Heart left ventricle (tissue), 13 donors: Measurements from ENCODE around the gene TPD52L1.

Experiments used
- POLR2A ChIP-seq, 2 donors: fragments of 450-650 bp; IDR thresholded peaks; one replicate each; pipeline ENCODE4 v1.6.1; 2017; ENCODE audit warnings: antibody characterized with exemption in 2 of 2, mild to moderate bottlenecking in 2 of 2, moderate library complexity in 2 of 2
- TF ChIP-seq, protein P1 (sequence below), 12 donors: fragments of 200-600 bp; sonication (generic) in 4 of 12; IDR thresholded peaks; one replicate each; pipeline versions ENCODE4 v1.5.0 to v1.8.0; 2018 to 2022; ENCODE audit warnings: antibody characterized with exemption in 12 of 12, mild to moderate bottlenecking in 5 of 12
- donor health status: ischemic (EF 13 %, LVEDD 7.1; RV severe dilation, severe dysfunction).
- donor health status: DM: no; HTN: yes; CAD: no.
- donor health status: DM: no; HTN: no; CAD: no.
- donor health status: ischemic (EF 25% LVEDD 6.9; RV normal size, moderate dysfunction).
- donor health status: ischemic (EF 25% LVEDD 5.7; RV mildly dilated, moderate dysfunction).
- donor health status: ischemic (EF 35%, LVEDD 5.7; RV mildly dilated, moderate dysfunction).
- donor health status: nonischemic (EF 11% LVEDD 7.7; RV severe dilation, severe dysfunction).
- donor health status: DM: yes; HTN: yes; CAD: no.
- donor health status: PGD.
- donor health status: ischemic (EF 29% LVEDD 5.4; RV normal size, mild dysfunction).
- donor health status: nonischemic (EF 23%, LVEDD 6.1; RV moderate dilation, normal function).

DNA sequence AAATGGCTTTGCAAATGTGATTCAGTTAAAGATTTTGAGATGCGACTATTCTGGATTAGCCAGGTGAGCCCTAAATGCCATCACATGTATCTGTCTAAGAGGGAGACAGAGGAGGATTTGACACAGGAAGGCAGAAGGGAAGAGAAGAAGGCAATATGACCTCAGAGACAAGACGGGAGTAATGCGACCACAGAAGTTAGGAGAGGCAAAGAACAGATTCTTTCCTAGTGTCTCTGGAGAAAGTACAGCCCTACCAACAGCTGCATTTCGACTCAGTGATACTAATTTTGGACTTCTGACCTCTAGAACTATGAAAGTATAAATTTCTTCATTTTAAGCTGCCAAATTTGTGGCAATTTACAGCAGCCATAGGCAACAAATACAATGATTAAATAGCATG, 24.2 kb upstream of the TPD52L1 start:
- TF ChIP-seq, protein P1, sequence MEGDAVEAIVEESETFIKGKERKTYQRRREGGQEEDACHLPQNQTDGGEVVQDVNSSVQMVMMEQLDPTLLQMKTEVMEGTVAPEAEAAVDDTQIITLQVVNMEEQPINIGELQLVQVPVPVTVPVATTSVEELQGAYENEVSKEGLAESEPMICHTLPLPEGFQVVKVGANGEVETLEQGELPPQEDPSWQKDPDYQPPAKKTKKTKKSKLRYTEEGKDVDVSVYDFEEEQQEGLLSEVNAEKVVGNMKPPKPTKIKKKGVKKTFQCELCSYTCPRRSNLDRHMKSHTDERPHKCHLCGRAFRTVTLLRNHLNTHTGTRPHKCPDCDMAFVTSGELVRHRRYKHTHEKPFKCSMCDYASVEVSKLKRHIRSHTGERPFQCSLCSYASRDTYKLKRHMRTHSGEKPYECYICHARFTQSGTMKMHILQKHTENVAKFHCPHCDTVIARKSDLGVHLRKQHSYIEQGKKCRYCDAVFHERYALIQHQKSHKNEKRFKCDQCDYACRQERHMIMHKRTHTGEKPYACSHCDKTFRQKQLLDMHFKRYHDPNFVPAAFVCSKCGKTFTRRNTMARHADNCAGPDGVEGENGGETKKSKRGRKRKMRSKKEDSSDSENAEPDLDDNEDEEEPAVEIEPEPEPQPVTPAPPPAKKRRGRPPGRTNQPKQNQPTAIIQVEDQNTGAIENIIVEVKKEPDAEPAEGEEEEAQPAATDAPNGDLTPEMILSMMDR (IDR thresholded peaks at IDR 0.05) = no peak
- TF ChIP-seq POLR2A (IDR thresholded peaks at IDR 0.05) = no peak
